GM12878 (cell line): ENCODE data around the gene FLT1. TPM values are rescaled to one million over a fixed set of nuclear protein-coding genes. Genes with fewer than 3 reads are reported as not detected.

ENCODE experiments used
- ATAC-seq: fragments of 200-7000 bp; cut with Tn5 transposase; 3 replicates; pipeline ENCODE4 v1.9.1; 2020; ENCODE audit warnings: mild to moderate bottlenecking, moderate library complexity
- BruUV-seq: library from RNA; stranded (reverse); fragments of 400-500 nt; replicated peaks from 2 replicates; lab custom pipeline; 2021; lab: Mats Ljungman, UMichigan
- CTCF ChIA-PET: fragments of 300-600 bp; sonication (Branson Sonifier 250); formaldehyde crosslinking; extraction: SDS; loops from one replicate; lab custom pipeline; 2021; ENCODE audit warnings: inconsistent platforms; lab: Yijun Ruan, JAX
- POLR2A ChIA-PET: fragments of 350-600 bp; formaldehyde crosslinking; extraction: SDS; loops from one replicate; lab custom pipeline; 2021; ENCODE audit warnings: inconsistent platforms; lab: Charles Lee
- RAD21 ChIA-PET: fragments of 300-600 bp; sonication (Branson Sonifier 250); formaldehyde crosslinking; loops from one replicate; lab custom pipeline; 2023; ENCODE audit warnings: antibody characterized with exemption; ENCODE audit not compliant: unreplicated experiment; lab: Charles Lee
- SMC1A ChIA-PET: fragments of 300-600 bp; sonication (Branson Sonifier 250); formaldehyde crosslinking; loops from one replicate; lab custom pipeline; 2023; ENCODE audit not compliant: unreplicated experiment, uncharacterized antibody; lab: Charles Lee
- DNase-seq: peaks from one replicate; pipeline ENCODE4 v3.0.0-alpha.2; 2011; ENCODE audit warnings: low read depth, low spot score
- FAIRE-seq: peaks from 3 replicates; lab custom pipeline; 2011; peaks lifted over from hg19 to GRCh38; lab: Jason Lieb, UNC
- H2AFZ ChIP-seq: 2 replicates; pipeline ENCODE4 v1.6.0; 2011; ENCODE audit warnings: low read depth, low read length, control low read depth; ENCODE audit not compliant: control insufficient read depth
- H3K27ac ChIP-seq: 2 replicates; pipeline ENCODE4 v1.5.1; 2011; ENCODE audit warnings: control low read depth; ENCODE audit not compliant: control insufficient read depth, insufficient read depth
- H3K27me3 ChIP-seq, 2 experiments: replicated peaks in 1 of 2; 2 replicates each; pipeline versions ENCODE4 v1.6.0 to v1.6.1; 2011; ENCODE audit warnings: low read length in 1 of 2; ENCODE audit not compliant: control insufficient read depth in 2 of 2, insufficient read depth in 2 of 2
- H3K36me3 ChIP-seq, 2 experiments: 2 replicates each; pipeline ENCODE4 v1.5.1; 2011; ENCODE audit warnings: low read length in 1 of 2; ENCODE audit not compliant: control insufficient read depth in 2 of 2, insufficient read depth in 2 of 2
- H3K4me1 ChIP-seq: 2 replicates; pipeline ENCODE4 v1.6.1; 2011; ENCODE audit warnings: mild to moderate bottlenecking, low read length, moderate library complexity, mixed read lengths; ENCODE audit not compliant: control insufficient read depth, insufficient read depth
- H3K4me2 ChIP-seq: 2 replicates; pipeline ENCODE4 v1.6.0; 2011; ENCODE audit warnings: control low read depth; ENCODE audit not compliant: control insufficient read depth, insufficient read depth
- H3K4me3 ChIP-seq: fragments of 200-600 bp; sonication (generic); 2 replicates; pipeline ENCODE4 v1.5.1; 2016
- H3K79me2 ChIP-seq: 2 replicates; pipeline ENCODE4 v1.6.0; 2011; ENCODE audit warnings: low read length; ENCODE audit not compliant: control insufficient read depth, insufficient read depth
- H3K9ac ChIP-seq: 2 replicates; pipeline ENCODE4 v1.8.0; 2011; ENCODE audit warnings: low read length, control low read depth, mixed read lengths; ENCODE audit not compliant: control insufficient read depth, insufficient read depth
- H3K9me3 ChIP-seq: replicated peaks from 3 replicates; pipeline ENCODE4 v1.5.1; 2011; ENCODE audit warnings: mild to moderate bottlenecking, low read length; ENCODE audit not compliant: control insufficient read depth, insufficient read depth
- H4K20me1 ChIP-seq: 2 replicates; pipeline ENCODE4 v1.6.0; 2011; ENCODE audit not compliant: control insufficient read depth, insufficient read depth
- ASH2L ChIP-seq: fragments of 300-600, 200-600 bp; sonication (generic); IDR thresholded peaks from 2 replicates; pipeline ENCODE4 v1.6.1; 2017; ENCODE audit warnings: low read depth, mild to moderate bottlenecking, borderline replicate concordance
- CBX3 ChIP-seq: fragments of 200-600 bp; sonication (generic); IDR thresholded peaks from 2 replicates; pipeline ENCODE4 v1.6.1; 2016; ENCODE audit warnings: low read depth, borderline replicate concordance
- CBX5 ChIP-seq: sonication (generic); IDR thresholded peaks from 2 replicates; pipeline ENCODE4 v1.6.1; 2016; ENCODE audit warnings: low read depth, moderate library complexity, mild to moderate bottlenecking, inconsistent platforms
- CHD2 ChIP-seq: IDR thresholded peaks from 2 replicates; pipeline ENCODE4 v1.6.1; 2011; ENCODE audit warnings: low read depth, low read length, improper control_type of control experiment, borderline replicate concordance
- EED ChIP-seq: sonication (generic); IDR thresholded peaks from 2 replicates; pipeline ENCODE4 v1.6.1; 2016; ENCODE audit warnings: antibody characterized with exemption, low read depth
- MTA2 ChIP-seq: fragments of 450-650 bp; IDR thresholded peaks from 2 replicates; pipeline ENCODE4 v1.6.1; 2016; ENCODE audit warnings: low read depth, mild to moderate bottlenecking, moderate library complexity
- NFYB ChIP-seq: IDR thresholded peaks from 2 replicates; pipeline ENCODE4 v1.6.1; 2011; ENCODE audit warnings: low read depth, mild to moderate bottlenecking, low read length, improper control_type of control experiment, moderate library complexity; ENCODE audit not compliant: insufficient read depth
- POU2F2 ChIP-seq: IDR thresholded peaks from 3 replicates; pipeline ENCODE4 v1.6.1; 2011; ENCODE audit warnings: low read depth, mild to moderate bottlenecking, low read length, borderline replicate concordance
- RBBP5 ChIP-seq: fragments of 200-600 bp; sonication (generic); conservative IDR thresholded peaks from 2 replicates; pipeline ENCODE4 v1.6.1; 2016
- SMC3 ChIP-seq: IDR thresholded peaks from 2 replicates; pipeline ENCODE4 v1.6.1; 2011; ENCODE audit warnings: low read length, improper control_type of control experiment, borderline replicate concordance
- TCF3 ChIP-seq: IDR thresholded peaks from 2 replicates; pipeline ENCODE4 v1.6.1; 2012; ENCODE audit warnings: low read depth, mild to moderate bottlenecking, low read length, borderline replicate concordance; ENCODE audit not compliant: insufficient read depth
- YBX1 ChIP-seq: fragments of 450-650 bp; IDR thresholded peaks from 2 replicates; pipeline ENCODE4 v1.6.1; 2016; ENCODE audit warnings: antibody characterized with exemption
- YY1 ChIP-seq: IDR thresholded peaks from 2 replicates; pipeline ENCODE4 v1.6.1; 2011; ENCODE audit warnings: low read depth, mild to moderate bottlenecking, low read length
- ZNF274 ChIP-seq: IDR thresholded peaks from one replicate; pipeline ENCODE4 v1.8.0; 2011; ENCODE audit not compliant: insufficient read length, insufficient read depth
- WGBS: methylation state at CpG from one replicate; pipeline ENCODE4 v1.1.6; 2016; ENCODE audit warnings: low lambda C conversion rate; ENCODE audit not compliant: insufficient replicate concordance, insufficient coverage; ENCODE audit errors: missing lambda C conversion rate; 5-methylcytosine and 5-hydroxymethylcytosine counted together
- in situ Hi-C: fragments of 300-500 bp; cut with MboI; formaldehyde crosslinking; loops from 9 replicates; pipeline ENCODE4 v1.14.3; 2018; ENCODE audit warnings: mixed read lengths
- intact Hi-C: fragments of 100-400 bp; cut with micrococcal nuclease; formaldehyde crosslinking; loops from one replicate; pipeline ENCODE4 v1.14.2; 2022; ENCODE audit not compliant: unreplicated experiment
- polyA plus RNA-seq, 11 experiments: library from polyadenylated mRNA; depleted of rRNA in 4 of 11; unstranded in 6 of 11; stranded (reverse) in 5 of 11; fragments of >200 nt; fragmentation: Nextera tagmentation in 4 of 11; fragmentation: Illumina TruSeq in 1 of 11; extraction: Ambion mirVana in 4 of 11; extraction: Trizol in 1 of 11; gene quantifications; 1 replicate in 1 of 11; 2 replicates in 10 of 11; pipeline versions ENCODE4 v1.2.1 to v1.2.3, GENCODE V29; 2011 to 2016; ENCODE audit warnings: inconsistent platforms in 2 of 11, missing spikeins in 2 of 11, low read depth in 1 of 11
- total RNA-seq, 4 experiments: library from RNA; depleted of rRNA in 3 of 4; stranded (reverse); fragments of >200 nt in 3 of 4; fragmentation: Illumina TruSeq in 1 of 4; extraction: Trizol in 1 of 4; gene quantifications; 2 replicates each; pipeline versions ENCODE4 v1.2.1 to v1.2.3, GENCODE V29; 2013 to 2021
- TF ChIP-seq, protein P1 (sequence below): fragments of 150-350 bp; IDR thresholded peaks from 2 replicates; pipeline ENCODE4 v1.6.1; 2016; ENCODE audit warnings: low read depth, low read length
- TF ChIP-seq, protein P2 (sequence below): IDR thresholded peaks from 2 replicates; pipeline ENCODE4 v1.6.1; 2012; ENCODE audit warnings: low read length, inconsistent platforms
- TF ChIP-seq, protein P3 (sequence below): fragments of 450-650 bp; IDR thresholded peaks from 2 replicates; pipeline ENCODE4 v1.6.1; 2018; ENCODE audit warnings: mild to moderate bottlenecking, low read depth, moderate library complexity; ENCODE audit not compliant: partially characterized antibody
- TF ChIP-seq, protein P4 (sequence below): IDR thresholded peaks from 2 replicates; pipeline ENCODE4 v1.6.1; 2012; ENCODE audit warnings: low read depth, low read length, improper control_type of control experiment

Gene FLT1
- total and polyA plus RNA-seq, 10 of the 15 experiments (the other 5 are each of a cell fraction or from before 2014, with no cell fraction given) = 0.55 to 5.6 (median 0.84) TPM

DNA sequence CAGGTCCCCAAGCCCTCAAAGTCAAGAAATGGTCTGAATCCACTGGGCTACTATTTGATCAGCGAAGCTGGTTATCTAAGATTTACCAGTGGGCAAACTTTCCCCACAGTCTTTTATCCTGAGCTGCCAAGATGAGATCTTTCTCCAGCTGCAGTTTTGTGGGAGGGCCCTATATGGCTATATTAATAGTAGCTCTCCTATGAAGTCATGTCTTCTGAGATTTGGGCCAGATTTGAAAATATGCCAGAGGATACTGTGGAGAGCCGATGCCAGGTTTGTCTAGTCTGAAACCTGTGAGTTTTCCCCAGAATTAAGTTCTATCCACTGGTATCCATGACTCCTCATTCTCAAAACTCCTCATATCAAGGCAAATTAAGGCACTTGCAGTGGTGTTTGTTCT is 173.2 kb downstream of the FLT1 start:
- H3K9me3 ChIP-seq = no peaks in the 10 kb centered on the region
- ChIA-PET CTCF (interaction anchor here (1.1 to 1.5 kb wide), 2 partner anchors 316 to 473 kb away, joined by 3 to 4 read pairs; no protein-coding TSS in a partner anchor), POLR2A (interaction anchor here (0.6 kb wide), 1 partner anchor 25 kb away, joined by 5 read pairs; no protein-coding TSS in a partner anchor), SMC1A (interaction anchor here (0.6 kb wide), 1 partner anchor 132 kb away, joined by 3 read pairs; no protein-coding TSS in a partner anchor), RAD21 (no interaction called here)
- no peaks in the 10 kb centered on the region for H3K79me2 ChIP-seq
- intact Hi-C loops (loop anchor here (5.0 to 10.0 kb wide), 3 partner anchors 111 to 336 kb away; partner anchors contain the start of gene POMP), in situ Hi-C loops (loop anchor here (5.0 to 25.0 kb wide), 3 partner anchors 316 to 1041 kb away; no protein-coding TSS in a partner anchor)
- H3K4me1 ChIP-seq = no peaks in the 10 kb centered on the region
- FAIRE-seq (no peak), DNase-seq (no peak), ATAC-seq (no peak)
- H3K36me3 ChIP-seq = no peaks in the 10 kb centered on the region
- H3K27me3 ChIP-seq = no peaks in the 10 kb centered on the region
- H3K27ac ChIP-seq = no peak overlapping the region
- no peak overlapping the region for H2AFZ ChIP-seq
- H4K20me1 ChIP-seq = no peaks in the 10 kb centered on the region
- H3K4me3 ChIP-seq = no peak overlapping the region
- BruUV-seq = no TSS peak
- H3K4me2 ChIP-seq = no peak overlapping the region
- no peak overlapping the region for H3K9ac ChIP-seq
- WGBS = 93% methylated on average over 2 of the region's 2 CpGs
- TF ChIP-seq RBBP5 (no peak), CBX3 (no peak), YBX1 (no peak), YY1 (no peak), TCF3 (no peak), CBX5 (no peak), POU2F2 (no peak), SMC3 (no peak), ASH2L (no peak), CHD2 (no peak), ZNF274 (no peak), NFYB (no peak), EED (no peak), MTA2 (no peak)
- TF ChIP-seq, protein P1, sequence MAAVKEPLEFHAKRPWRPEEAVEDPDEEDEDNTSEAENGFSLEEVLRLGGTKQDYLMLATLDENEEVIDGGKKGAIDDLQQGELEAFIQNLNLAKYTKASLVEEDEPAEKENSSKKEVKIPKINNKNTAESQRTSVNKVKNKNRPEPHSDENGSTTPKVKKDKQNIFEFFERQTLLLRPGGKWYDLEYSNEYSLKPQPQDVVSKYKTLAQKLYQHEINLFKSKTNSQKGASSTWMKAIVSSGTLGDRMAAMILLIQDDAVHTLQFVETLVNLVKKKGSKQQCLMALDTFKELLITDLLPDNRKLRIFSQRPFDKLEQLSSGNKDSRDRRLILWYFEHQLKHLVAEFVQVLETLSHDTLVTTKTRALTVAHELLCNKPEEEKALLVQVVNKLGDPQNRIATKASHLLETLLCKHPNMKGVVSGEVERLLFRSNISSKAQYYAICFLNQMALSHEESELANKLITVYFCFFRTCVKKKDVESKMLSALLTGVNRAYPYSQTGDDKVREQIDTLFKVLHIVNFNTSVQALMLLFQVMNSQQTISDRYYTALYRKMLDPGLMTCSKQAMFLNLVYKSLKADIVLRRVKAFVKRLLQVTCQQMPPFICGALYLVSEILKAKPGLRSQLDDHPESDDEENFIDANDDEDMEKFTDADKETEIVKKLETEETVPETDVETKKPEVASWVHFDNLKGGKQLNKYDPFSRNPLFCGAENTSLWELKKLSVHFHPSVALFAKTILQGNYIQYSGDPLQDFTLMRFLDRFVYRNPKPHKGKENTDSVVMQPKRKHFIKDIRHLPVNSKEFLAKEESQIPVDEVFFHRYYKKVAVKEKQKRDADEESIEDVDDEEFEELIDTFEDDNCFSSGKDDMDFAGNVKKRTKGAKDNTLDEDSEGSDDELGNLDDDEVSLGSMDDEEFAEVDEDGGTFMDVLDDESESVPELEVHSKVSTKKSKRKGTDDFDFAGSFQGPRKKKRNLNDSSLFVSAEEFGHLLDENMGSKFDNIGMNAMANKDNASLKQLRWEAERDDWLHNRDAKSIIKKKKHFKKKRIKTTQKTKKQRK = no peak
- TF ChIP-seq, protein P2, sequence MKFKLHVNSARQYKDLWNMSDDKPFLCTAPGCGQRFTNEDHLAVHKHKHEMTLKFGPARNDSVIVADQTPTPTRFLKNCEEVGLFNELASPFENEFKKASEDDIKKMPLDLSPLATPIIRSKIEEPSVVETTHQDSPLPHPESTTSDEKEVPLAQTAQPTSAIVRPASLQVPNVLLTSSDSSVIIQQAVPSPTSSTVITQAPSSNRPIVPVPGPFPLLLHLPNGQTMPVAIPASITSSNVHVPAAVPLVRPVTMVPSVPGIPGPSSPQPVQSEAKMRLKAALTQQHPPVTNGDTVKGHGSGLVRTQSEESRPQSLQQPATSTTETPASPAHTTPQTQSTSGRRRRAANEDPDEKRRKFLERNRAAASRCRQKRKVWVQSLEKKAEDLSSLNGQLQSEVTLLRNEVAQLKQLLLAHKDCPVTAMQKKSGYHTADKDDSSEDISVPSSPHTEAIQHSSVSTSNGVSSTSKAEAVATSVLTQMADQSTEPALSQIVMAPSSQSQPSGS = no peak
- TF ChIP-seq, protein P3, sequence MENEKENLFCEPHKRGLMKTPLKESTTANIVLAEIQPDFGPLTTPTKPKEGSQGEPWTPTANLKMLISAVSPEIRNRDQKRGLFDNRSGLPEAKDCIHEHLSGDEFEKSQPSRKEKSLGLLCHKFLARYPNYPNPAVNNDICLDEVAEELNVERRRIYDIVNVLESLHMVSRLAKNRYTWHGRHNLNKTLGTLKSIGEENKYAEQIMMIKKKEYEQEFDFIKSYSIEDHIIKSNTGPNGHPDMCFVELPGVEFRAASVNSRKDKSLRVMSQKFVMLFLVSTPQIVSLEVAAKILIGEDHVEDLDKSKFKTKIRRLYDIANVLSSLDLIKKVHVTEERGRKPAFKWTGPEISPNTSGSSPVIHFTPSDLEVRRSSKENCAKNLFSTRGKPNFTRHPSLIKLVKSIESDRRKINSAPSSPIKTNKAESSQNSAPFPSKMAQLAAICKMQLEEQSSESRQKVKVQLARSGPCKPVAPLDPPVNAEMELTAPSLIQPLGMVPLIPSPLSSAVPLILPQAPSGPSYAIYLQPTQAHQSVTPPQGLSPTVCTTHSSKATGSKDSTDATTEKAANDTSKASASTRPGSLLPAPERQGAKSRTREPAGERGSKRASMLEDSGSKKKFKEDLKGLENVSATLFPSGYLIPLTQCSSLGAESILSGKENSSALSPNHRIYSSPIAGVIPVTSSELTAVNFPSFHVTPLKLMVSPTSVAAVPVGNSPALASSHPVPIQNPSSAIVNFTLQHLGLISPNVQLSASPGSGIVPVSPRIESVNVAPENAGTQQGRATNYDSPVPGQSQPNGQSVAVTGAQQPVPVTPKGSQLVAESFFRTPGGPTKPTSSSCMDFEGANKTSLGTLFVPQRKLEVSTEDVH = no peak
- TF ChIP-seq, protein P4, sequence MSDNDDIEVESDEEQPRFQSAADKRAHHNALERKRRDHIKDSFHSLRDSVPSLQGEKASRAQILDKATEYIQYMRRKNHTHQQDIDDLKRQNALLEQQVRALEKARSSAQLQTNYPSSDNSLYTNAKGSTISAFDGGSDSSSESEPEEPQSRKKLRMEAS = no peak
